Endodermal cell (in vitro differentiated cells): ENCODE results near the gene ZNF133. TPM values are rescaled to one million over a fixed set of nuclear protein-coding genes. Genes with fewer than 3 reads are reported as not detected.

Experiments used
- DNase-seq: peaks from one replicate; pipeline ENCODE4 v3.0.0-alpha.2; 2017
- H3K27ac ChIP-seq: 2 replicates; pipeline ENCODE4 v1.5.1; 2013; ENCODE audit warnings: mild to moderate bottlenecking, low read depth, low read length, moderate library complexity
- H3K27me3 ChIP-seq: 2 replicates; pipeline ENCODE4 v1.6.1; 2013; ENCODE audit warnings: mild to moderate bottlenecking, low read length, moderate library complexity; ENCODE audit not compliant: insufficient read depth, control insufficient read depth, poor library complexity, severe bottlenecking
- H3K36me3 ChIP-seq: 2 replicates; pipeline ENCODE4 v1.7.0; 2013; ENCODE audit warnings: mild to moderate bottlenecking, low read length, moderate library complexity; ENCODE audit not compliant: control insufficient read depth, insufficient read depth
- H3K4me1 ChIP-seq: one replicate; pipeline ENCODE4 v1.7.0; 2013; ENCODE audit warnings: low read length; ENCODE audit not compliant: control insufficient read depth, insufficient read depth
- H3K4me3 ChIP-seq: 2 replicates; pipeline ENCODE4 v1.5.1; 2013; ENCODE audit warnings: mild to moderate bottlenecking, low read length, moderate library complexity
- H3K9ac ChIP-seq: 2 replicates; pipeline ENCODE4 v1.6.1; 2013; ENCODE audit warnings: mild to moderate bottlenecking, low read length, moderate library complexity; ENCODE audit not compliant: poor library complexity, severe bottlenecking; ENCODE audit errors: extremely low read depth
- H3K9me3 ChIP-seq: 2 replicates; pipeline ENCODE4 v1.6.1; 2013; ENCODE audit warnings: mild to moderate bottlenecking, low read length, moderate library complexity; ENCODE audit not compliant: control insufficient read depth
- H3K27ac Mint-ChIP-seq: 2 replicates; pipeline ENCODE4 v1.8.0; 2020; ENCODE audit warnings: mixed read lengths
- H3K27me3 Mint-ChIP-seq: 2 replicates; pipeline ENCODE4 v1.8.0; 2021; ENCODE audit warnings: mild to moderate bottlenecking, mixed read lengths; ENCODE audit not compliant: insufficient read depth
- H3K36me3 Mint-ChIP-seq: 2 replicates; pipeline ENCODE4 v1.8.0; 2020; ENCODE audit warnings: low read depth, mixed read lengths
- H3K4me1 Mint-ChIP-seq: 2 replicates; pipeline ENCODE4 v1.8.0; 2020; ENCODE audit warnings: mixed read lengths
- H3K4me3 Mint-ChIP-seq: 2 replicates; pipeline ENCODE4 v1.8.0; 2020; ENCODE audit warnings: mild to moderate bottlenecking, moderate library complexity, mixed read lengths
- H3K9me3 Mint-ChIP-seq: 2 replicates; pipeline ENCODE4 v1.8.0; 2020; ENCODE audit warnings: mild to moderate bottlenecking, mixed read lengths
- WGBS, 2 experiments: methylation state at CpG; one replicate each; pipeline versions ENCODE4 v1.1.5 to v1.1.7; 2013; ENCODE audit warnings: missing lambda C conversion rate in 2 of 2, mixed read lengths in 1 of 2; ENCODE audit not compliant: insufficient coverage in 1 of 2, insufficient read length in 1 of 2; 5-methylcytosine and 5-hydroxymethylcytosine counted together
- total RNA-seq, 2 donors: library from RNA; stranded (reverse); fragmentation: NEBNext Ultra II Directional in 1 of 2; extraction: Animal tissue kit (Norgen Biotek cat#: 25700) in 1 of 2; gene quantifications; 2 replicates in 1 of 2; 3 replicates in 1 of 2; pipeline ENCODE4 v1.2.1, GENCODE V29; 2021
- TF ChIP-seq, protein P1 (sequence below): fragments of 200-600 bp; sonication (generic); conservative IDR thresholded peaks from 2 replicates; pipeline ENCODE4 v1.5.0; 2021; ENCODE audit warnings: antibody characterized with exemption, mild to moderate bottlenecking

ZNF133 gene
- total RNA-seq, 2 donors from 2014 or later = 16.7 to 22.9 TPM

DNA sequence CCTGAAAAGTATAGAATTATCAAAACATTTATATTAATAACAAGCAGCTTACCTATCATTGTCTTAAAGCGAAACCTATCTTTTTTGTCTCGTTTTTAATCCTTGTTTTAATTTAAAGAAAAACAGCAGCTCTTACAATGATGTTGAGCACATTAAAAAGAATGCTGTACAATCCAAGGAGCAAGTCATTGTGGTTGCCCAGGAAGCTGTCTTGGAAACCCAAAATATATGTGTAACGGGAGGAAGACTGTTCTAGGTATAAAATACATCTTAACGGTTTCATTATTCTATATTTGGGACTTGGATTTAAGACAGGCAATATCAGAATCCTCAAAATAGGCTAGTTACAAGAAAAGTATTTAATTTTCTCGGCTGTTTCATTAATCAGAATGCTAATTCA lies 21.7 kb downstream of the ZNF133 start:
- H3K4me3 Mint-ChIP-seq = no peak overlapping the region
- no peaks in the 10 kb centered on the region for H3K4me1 Mint-ChIP-seq
- WGBS, 2 experiments = 95 to 100% methylated on average over 1 to 5 of the region's 5 CpGs
- Histone ChIP-seq H3K36me3 (peaks cover 21% of the 10 kb centered on the region), H3K4me1 (no peaks in the 10 kb centered on the region), H3K9ac (no peak overlapping the region), H3K9me3 (no peaks in the 10 kb centered on the region), H3K27me3 (no peaks in the 10 kb centered on the region), H3K4me3 (no peak overlapping the region), H3K27ac (no peak overlapping the region)
- TF ChIP-seq, protein P1, sequence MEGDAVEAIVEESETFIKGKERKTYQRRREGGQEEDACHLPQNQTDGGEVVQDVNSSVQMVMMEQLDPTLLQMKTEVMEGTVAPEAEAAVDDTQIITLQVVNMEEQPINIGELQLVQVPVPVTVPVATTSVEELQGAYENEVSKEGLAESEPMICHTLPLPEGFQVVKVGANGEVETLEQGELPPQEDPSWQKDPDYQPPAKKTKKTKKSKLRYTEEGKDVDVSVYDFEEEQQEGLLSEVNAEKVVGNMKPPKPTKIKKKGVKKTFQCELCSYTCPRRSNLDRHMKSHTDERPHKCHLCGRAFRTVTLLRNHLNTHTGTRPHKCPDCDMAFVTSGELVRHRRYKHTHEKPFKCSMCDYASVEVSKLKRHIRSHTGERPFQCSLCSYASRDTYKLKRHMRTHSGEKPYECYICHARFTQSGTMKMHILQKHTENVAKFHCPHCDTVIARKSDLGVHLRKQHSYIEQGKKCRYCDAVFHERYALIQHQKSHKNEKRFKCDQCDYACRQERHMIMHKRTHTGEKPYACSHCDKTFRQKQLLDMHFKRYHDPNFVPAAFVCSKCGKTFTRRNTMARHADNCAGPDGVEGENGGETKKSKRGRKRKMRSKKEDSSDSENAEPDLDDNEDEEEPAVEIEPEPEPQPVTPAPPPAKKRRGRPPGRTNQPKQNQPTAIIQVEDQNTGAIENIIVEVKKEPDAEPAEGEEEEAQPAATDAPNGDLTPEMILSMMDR = no peak
- no peaks in the 10 kb centered on the region for H3K9me3 Mint-ChIP-seq
- no peaks in the 10 kb centered on the region for H3K27me3 Mint-ChIP-seq
- H3K36me3 Mint-ChIP-seq = peaks cover 48% of the 10 kb centered on the region
- no peak for DNase-seq
- no peak overlapping the region for H3K27ac Mint-ChIP-seq

DNA sequence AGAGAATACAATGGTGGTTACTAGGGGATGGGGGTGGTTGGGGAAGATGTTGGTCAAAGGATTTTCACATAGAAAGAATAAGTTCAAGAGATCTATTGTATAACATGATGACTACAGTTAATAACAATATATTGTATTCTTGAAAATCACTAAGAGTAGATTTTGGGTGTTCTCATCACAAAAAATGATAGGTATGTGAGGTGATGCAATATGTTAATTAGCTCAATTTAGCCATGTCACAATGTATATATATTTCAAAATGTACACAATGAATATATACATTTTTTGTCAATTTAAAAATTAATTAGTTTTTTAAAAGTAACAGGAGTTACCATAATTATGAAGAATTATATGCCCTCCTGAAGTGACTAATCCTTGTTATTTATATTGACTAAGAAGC lies 22.3 kb downstream of the ZNF133 start:
- Histone ChIP-seq H3K4me1 (no peaks in the 10 kb centered on the region), H3K36me3 (peaks cover 27% of the 10 kb centered on the region), H3K27ac (no peak overlapping the region), H3K9ac (no peak overlapping the region), H3K9me3 (no peaks in the 10 kb centered on the region), H3K4me3 (no peak overlapping the region), H3K27me3 (no peaks in the 10 kb centered on the region)
- Mint-ChIP-seq H3K9me3 (no peaks in the 10 kb centered on the region), H3K36me3 (peaks cover 53% of the 10 kb centered on the region), H3K27ac (no peak overlapping the region), H3K4me1 (no peaks in the 10 kb centered on the region), H3K27me3 (no peaks in the 10 kb centered on the region), H3K4me3 (no peak overlapping the region)
- TF ChIP-seq, protein P1 = no peak
- no peak for DNase-seq

DNA sequence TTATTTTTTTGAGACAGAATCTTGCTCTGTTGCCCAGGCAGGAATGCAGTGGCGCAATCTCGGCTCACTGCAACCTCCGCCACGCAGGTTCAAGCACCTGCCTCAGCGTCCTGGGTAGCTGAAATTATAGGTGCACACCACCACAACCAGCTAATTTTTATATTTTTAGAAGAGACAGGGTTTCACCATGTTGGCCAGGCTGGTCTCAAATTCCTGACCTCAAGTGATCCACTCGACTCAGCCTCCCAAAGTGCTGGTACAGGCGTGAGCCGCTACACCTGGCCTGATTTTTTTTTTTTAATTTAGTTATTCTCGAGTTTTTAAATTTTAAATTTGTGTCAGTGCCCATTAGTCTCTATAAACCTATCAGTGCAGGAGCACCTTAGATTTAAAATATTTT lies 24.4 kb downstream of the ZNF133 start:
- Mint-ChIP-seq H3K36me3 (peaks cover 56% of the 10 kb centered on the region), H3K9me3 (no peaks in the 10 kb centered on the region), H3K4me3 (no peak overlapping the region), H3K4me1 (peaks cover 7% of the 10 kb centered on the region), H3K27me3 (no peaks in the 10 kb centered on the region), H3K27ac (no peak overlapping the region)
- Histone ChIP-seq H3K4me3 (no peak overlapping the region), H3K27me3 (no peaks in the 10 kb centered on the region), H3K36me3 (peaks cover 39% of the 10 kb centered on the region), H3K9ac (no peak overlapping the region), H3K4me1 (no peaks in the 10 kb centered on the region), H3K9me3 (no peaks in the 10 kb centered on the region), H3K27ac (no peak overlapping the region)
- 91 to 95% methylated on average over 6 to 8 of the region's 9 CpGs for WGBS, 2 experiments
- DNase-seq = no peak
- TF ChIP-seq, protein P1 = no peak
